Fibroblast of lung (primary cell): Measurements from ENCODE around the gene CSF2RB. TPM values are rescaled to one million over a fixed set of nuclear protein-coding genes. Genes with fewer than 3 reads are reported as not detected.

Source experiments
- DNase-seq, 2 donors: peaks; one replicate each; pipeline versions ENCODE4 v3.0.0 to v3.0.0-alpha.2; 2010; ENCODE audit warnings: low read depth in 2 of 2
- H2AFZ ChIP-seq: 2 replicates; pipeline ENCODE4 v1.5.1; 2012; ENCODE audit warnings: low read length, control low read depth, inconsistent platforms
- H3K27ac ChIP-seq: 2 replicates; pipeline ENCODE4 v1.5.1; 2011; ENCODE audit warnings: low read length, control low read depth; ENCODE audit not compliant: insufficient read depth
- H3K27me3 ChIP-seq: 2 replicates; pipeline ENCODE4 v1.5.1; 2011; ENCODE audit warnings: mild to moderate bottlenecking, low read length; ENCODE audit not compliant: control insufficient read depth, insufficient read depth
- H3K36me3 ChIP-seq: 2 replicates; pipeline ENCODE4 v1.5.1; 2011; ENCODE audit warnings: low read length; ENCODE audit not compliant: control insufficient read depth, insufficient read depth
- H3K4me1 ChIP-seq: 2 replicates; pipeline ENCODE4 v1.5.1; 2011; ENCODE audit warnings: low read length; ENCODE audit not compliant: control insufficient read depth, insufficient read depth; ENCODE audit errors: extremely low read depth
- H3K4me2 ChIP-seq: 2 replicates; pipeline ENCODE4 v1.5.1; 2011; ENCODE audit warnings: low read length, control low read depth; ENCODE audit not compliant: insufficient read depth; ENCODE audit errors: extremely low read depth
- H3K4me3 ChIP-seq, 4 experiments: fragments of 200-600 bp in 1 of 4; sonication (generic) in 1 of 4; replicated peaks in 1 of 4; 2 replicates each; pipeline ENCODE4 v1.5.1; 2011 to 2016; ENCODE audit warnings: low read length in 4 of 4, low read depth in 3 of 4, mild to moderate bottlenecking in 3 of 4, control low read depth in 2 of 4, inconsistent platforms in 1 of 4, mixed read lengths in 1 of 4; ENCODE audit not compliant: insufficient read depth in 1 of 4; ENCODE audit errors: control extremely low read depth in 1 of 4
- H3K79me2 ChIP-seq: 2 replicates; pipeline ENCODE4 v1.5.1; 2012; ENCODE audit warnings: mild to moderate bottlenecking, low read length, inconsistent platforms; ENCODE audit not compliant: control insufficient read depth, insufficient read depth
- H3K9ac ChIP-seq: 2 replicates; pipeline ENCODE4 v1.5.1; 2011; ENCODE audit warnings: mild to moderate bottlenecking, low read length, control low read depth; ENCODE audit not compliant: insufficient read depth
- H3K9me3 ChIP-seq: 2 replicates; pipeline ENCODE4 v1.5.1; 2012; ENCODE audit warnings: low read depth, low read length; ENCODE audit not compliant: control insufficient read depth, insufficient read depth
- H4K20me1 ChIP-seq: 2 replicates; pipeline ENCODE4 v1.5.1; 2011; ENCODE audit warnings: low read length; ENCODE audit not compliant: control insufficient read depth, insufficient read depth; ENCODE audit errors: extremely low read depth
- CTCF ChIP-seq, 2 donors: IDR thresholded peaks in 1 of 2; conservative IDR thresholded peaks in 1 of 2; 1 replicate in 1 of 2; 2 replicates in 1 of 2; pipeline ENCODE4 v1.5.1; 2011 to 2012; ENCODE audit warnings: low read length in 2 of 2, control low read depth in 1 of 2, inconsistent platforms in 1 of 2, low read depth in 1 of 2, mild to moderate bottlenecking in 1 of 2
- EZH2 ChIP-seq: IDR thresholded peaks from 2 replicates; pipeline ENCODE4 v1.5.1; 2012; ENCODE audit warnings: low read length, control low read depth, mild to moderate bottlenecking; ENCODE audit errors: missing control alignments
- polyA plus RNA-seq, 2 donors: library from polyadenylated mRNA; depleted of rRNA in 1 of 2; stranded (reverse) in 1 of 2; unstranded in 1 of 2; fragments of >200 nt; gene quantifications; 2 replicates each; pipeline ENCODE4 v1.2.1, GENCODE V29; 2011 to 2012; ENCODE audit warnings: missing spikeins in 1 of 2
- total RNA-seq: library from RNA; depleted of rRNA; stranded (reverse); fragments of >200 nt; gene quantifications from 2 replicates; pipeline ENCODE4 v1.2.1, GENCODE V29; 2014

CSF2RB gene
- total and polyA plus RNA-seq, 2 donors (not counting 1 experiment from before 2014, with no cell fraction given): not detected

GRCh38 chr22:36870250-36870649 is 43.2 kb upstream of the CSF2RB start:
- no peak overlapping the region for H3K9ac ChIP-seq
- no peaks in the 10 kb centered on the region for H3K9me3 ChIP-seq
- no peaks in the 10 kb centered on the region for H4K20me1 ChIP-seq
- DNase-seq: no peak
- no peaks in the 10 kb centered on the region for H3K36me3 ChIP-seq
- no peaks in the 10 kb centered on the region for H3K4me1 ChIP-seq
- no peak overlapping the region for H3K27ac ChIP-seq
- H3K4me2 ChIP-seq: no peak overlapping the region
- no peak overlapping the region for H3K4me3 ChIP-seq
- no peaks in the 10 kb centered on the region for H3K27me3 ChIP-seq
- no peaks in the 10 kb centered on the region for H3K79me2 ChIP-seq
- TF ChIP-seq CTCF (conservative IDR thresholded peaks at IDR 0.05 in 1 of 2, IDR thresholded peaks at IDR 0.05 in 1 of 2; ENCODE audit: low read depth in 1 of 2, low read length in 2 of 2) (no peak), EZH2 (no peak)
- H2AFZ ChIP-seq: no peak overlapping the region

- Histone ChIP-seq H3K9me3 (no peaks in the 10 kb centered on the region), H3K4me3 (no peak overlapping the region), H3K9ac (no peak overlapping the region), H3K27ac (no peak overlapping the region), H3K27me3 (no peaks in the 10 kb centered on the region), H3K4me2 (no peak overlapping the region), H3K4me1 (no peaks in the 10 kb centered on the region), H3K36me3 (no peaks in the 10 kb centered on the region), H4K20me1 (no peaks in the 10 kb centered on the region), H3K79me2 (no peaks in the 10 kb centered on the region), H2AFZ (no peak overlapping the region)
- DNase-seq: no peak
- TF ChIP-seq CTCF (conservative IDR thresholded peaks at IDR 0.05 in 1 of 2, IDR thresholded peaks at IDR 0.05 in 1 of 2; ENCODE audit: low read depth in 1 of 2, low read length in 2 of 2) (no peak), EZH2 (no peak)
Observed at GRCh38 chr22:36871669-36872081, 41.8 kb upstream of the CSF2RB start.

DNA sequence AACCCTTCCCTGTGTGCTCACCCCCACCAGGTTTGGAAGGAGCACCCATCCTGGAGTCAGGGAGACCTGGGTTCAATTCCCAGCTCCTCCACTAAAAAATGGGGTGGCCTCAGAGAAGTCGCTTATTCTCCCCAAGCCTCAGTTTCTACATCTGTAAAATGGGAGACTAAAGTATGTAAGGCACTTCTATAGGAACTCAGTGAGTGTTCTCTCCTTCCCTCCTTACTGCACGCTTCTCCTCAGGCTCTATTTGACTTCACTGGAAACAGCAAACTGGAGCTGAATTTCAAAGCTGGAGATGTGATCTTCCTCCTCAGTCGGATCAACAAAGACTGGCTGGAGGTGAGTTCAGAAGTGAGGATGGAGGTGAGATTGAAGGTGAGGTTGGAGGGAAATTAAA is 41.3 kb upstream of the CSF2RB start:
- no peaks in the 10 kb centered on the region for H3K27me3 ChIP-seq
- H3K4me1 ChIP-seq: no peaks in the 10 kb centered on the region
- no peak overlapping the region for H2AFZ ChIP-seq
- H3K27ac ChIP-seq: no peak overlapping the region
- H4K20me1 ChIP-seq: no peaks in the 10 kb centered on the region
- H3K4me3 ChIP-seq: no peak overlapping the region
- H3K36me3 ChIP-seq: no peaks in the 10 kb centered on the region
- no peaks in the 10 kb centered on the region for H3K79me2 ChIP-seq
- DNase-seq: no peak
- H3K9ac ChIP-seq: no peak overlapping the region
- no peak for TF ChIP-seq CTCF (conservative IDR thresholded peaks at IDR 0.05 in 1 of 2, IDR thresholded peaks at IDR 0.05 in 1 of 2; ENCODE audit: low read depth in 1 of 2, low read length in 2 of 2)
- TF ChIP-seq EZH2: no peak
- no peaks in the 10 kb centered on the region for H3K9me3 ChIP-seq
- H3K4me2 ChIP-seq: no peak overlapping the region
